ENCODE results near the gene MOCOS. TPM values are rescaled to one million over a fixed set of nuclear protein-coding genes. Genes with fewer than 3 reads are reported as not detected.

MOCOS gene
- polyA plus RNA-seq, 2 donors, result 1.2 to 4.2 TPM

DNA sequence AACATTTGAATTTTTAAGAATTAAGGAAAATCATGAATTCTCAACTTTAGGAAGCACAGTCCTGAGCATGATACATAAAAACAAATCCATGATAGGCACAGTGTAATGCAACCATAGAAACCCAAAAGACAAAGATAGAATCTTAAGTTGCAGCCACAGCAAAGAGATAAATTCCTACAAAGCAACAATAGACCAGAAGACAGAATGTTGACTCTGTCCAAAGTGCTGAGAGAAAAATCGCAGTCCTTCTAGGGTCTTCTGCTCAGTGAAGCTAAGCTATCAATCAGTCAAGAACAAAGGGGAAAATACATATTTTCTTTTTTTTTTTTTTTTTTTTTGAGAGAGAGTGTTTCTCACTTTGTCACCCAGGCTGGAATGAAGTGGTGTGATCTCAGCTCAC is 88.3 kb downstream of the MOCOS start:
- Histone ChIP-seq H3K27me3 (ENCODE audit: control insufficient read depth in 1 of 2, insufficient read depth in 2 of 2, low read length in 2 of 2) (no peaks in the 10 kb centered on the region), H3K4me1 (ENCODE audit: control insufficient read depth in 2 of 2, insufficient read depth in 2 of 2, low read length in 1 of 2) (no peaks in the 10 kb centered on the region), H3K4me3 (ENCODE audit: low read depth in 1 of 2, low read length in 2 of 2) (no peak overlapping the region), H3K27ac (ENCODE audit: low read depth in 2 of 2, low read length in 1 of 2) (no peak overlapping the region), H3K9me3 (ENCODE audit: control insufficient read depth in 2 of 2, insufficient read depth in 1 of 2, low read depth in 1 of 2, low read length in 1 of 2) (no peaks in the 10 kb centered on the region), H3K36me3 (ENCODE audit: control insufficient read depth in 2 of 2, insufficient read depth in 2 of 2, low read length in 1 of 2) (no peaks in the 10 kb centered on the region)
- WGBS, 2 donors, result 84 to 86% methylated on average over 1 of the region's 1 CpG

DNA sequence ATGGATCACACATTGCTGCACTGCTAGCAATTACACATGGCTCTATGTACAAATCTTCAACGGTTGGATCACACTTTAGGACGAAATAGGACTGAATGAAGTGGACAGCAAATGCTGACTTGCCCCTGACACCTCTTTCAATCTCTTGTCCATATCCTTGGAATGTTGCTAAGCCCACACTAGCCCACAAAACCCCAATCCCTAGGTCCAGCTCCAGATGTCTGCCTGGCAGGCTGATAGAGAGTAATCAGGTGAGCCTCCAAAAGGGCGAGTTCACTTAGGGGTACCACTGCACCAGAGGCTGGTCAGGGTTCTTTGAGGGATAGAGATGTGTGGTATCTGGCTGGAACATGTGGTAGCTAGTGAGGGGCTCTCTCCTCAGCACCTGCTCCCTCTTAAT is 91.7 kb downstream of the MOCOS start:
- no peaks in the 10 kb centered on the region for H3K36me3 ChIP-seq (ENCODE audit: control insufficient read depth in 2 of 2, insufficient read depth in 2 of 2, low read length in 1 of 2)
- H3K9me3 ChIP-seq (ENCODE audit: control insufficient read depth in 2 of 2, insufficient read depth in 1 of 2, low read depth in 1 of 2, low read length in 1 of 2), result no peaks in the 10 kb centered on the region
- H3K4me3 ChIP-seq (ENCODE audit: low read depth in 1 of 2, low read length in 2 of 2), result no peak overlapping the region
- H3K27ac ChIP-seq (ENCODE audit: low read depth in 2 of 2, low read length in 1 of 2), result no peak overlapping the region
- no peaks in the 10 kb centered on the region for H3K4me1 ChIP-seq (ENCODE audit: control insufficient read depth in 2 of 2, insufficient read depth in 2 of 2, low read length in 1 of 2)
- WGBS, 2 donors, result 65 to 74% methylated on average over 3 of the region's 3 CpGs
- no peaks in the 10 kb centered on the region for H3K27me3 ChIP-seq (ENCODE audit: control insufficient read depth in 1 of 2, insufficient read depth in 2 of 2, low read length in 2 of 2)

DNA sequence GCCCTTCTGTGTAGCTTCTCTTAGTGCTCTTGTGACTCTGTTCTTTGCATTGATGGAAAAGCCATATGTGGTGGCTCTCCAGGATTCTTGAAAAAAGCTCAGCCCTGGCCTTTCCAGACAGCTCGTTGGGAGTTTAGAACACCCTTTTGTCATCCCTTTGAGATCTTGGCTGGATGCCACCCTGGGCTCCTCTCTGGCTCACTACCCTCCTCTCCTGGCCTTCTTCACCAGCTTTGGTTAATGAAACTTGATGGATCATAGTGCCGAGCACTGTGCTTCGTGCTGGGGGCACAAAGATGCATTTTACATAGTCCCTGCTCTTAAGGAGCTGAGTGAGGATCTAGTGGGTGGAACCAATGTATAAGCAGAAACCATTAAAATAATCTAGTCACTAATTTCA is 94.6 kb downstream of the MOCOS start:
- Histone ChIP-seq H3K27me3 (ENCODE audit: control insufficient read depth in 1 of 2, insufficient read depth in 2 of 2, low read length in 2 of 2) (no peaks in the 10 kb centered on the region), H3K27ac (ENCODE audit: low read depth in 2 of 2, low read length in 1 of 2) (no peak overlapping the region), H3K4me1 (ENCODE audit: control insufficient read depth in 2 of 2, insufficient read depth in 2 of 2, low read length in 1 of 2) (no peaks in the 10 kb centered on the region), H3K36me3 (ENCODE audit: control insufficient read depth in 2 of 2, insufficient read depth in 2 of 2, low read length in 1 of 2) (no peaks in the 10 kb centered on the region), H3K9me3 (ENCODE audit: control insufficient read depth in 2 of 2, insufficient read depth in 1 of 2, low read depth in 1 of 2, low read length in 1 of 2) (no peaks in the 10 kb centered on the region), H3K4me3 (ENCODE audit: low read depth in 1 of 2, low read length in 2 of 2) (no peak overlapping the region)
- 49 to 53% methylated on average over 3 of the region's 3 CpGs for WGBS, 2 donors

DNA sequence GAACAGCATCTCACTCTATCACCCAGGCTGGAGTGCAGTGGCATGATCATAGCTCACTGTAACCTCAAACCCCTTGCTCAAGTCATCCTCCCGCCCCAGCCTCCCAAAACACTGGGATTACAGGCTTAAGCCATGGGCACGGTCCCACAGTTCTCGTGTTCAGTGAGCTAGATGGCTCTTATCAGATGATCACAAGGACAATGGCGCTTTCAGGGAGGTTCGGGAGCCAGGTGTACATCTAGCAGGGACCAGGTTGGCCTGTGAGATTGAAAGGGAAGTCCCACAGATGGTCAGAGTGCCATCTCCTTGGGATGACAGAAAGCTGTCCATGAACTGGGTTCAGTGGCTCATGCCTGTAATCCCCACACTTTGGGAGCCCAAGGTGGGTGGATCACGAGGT is 96.2 kb downstream of the MOCOS start:
- WGBS, 2 donors, result 72 to 77% methylated on average over 6 of the region's 6 CpGs
- Histone ChIP-seq H3K27ac (ENCODE audit: low read depth in 2 of 2, low read length in 1 of 2) (no peak overlapping the region), H3K27me3 (ENCODE audit: control insufficient read depth in 1 of 2, insufficient read depth in 2 of 2, low read length in 2 of 2) (no peaks in the 10 kb centered on the region), H3K4me1 (ENCODE audit: control insufficient read depth in 2 of 2, insufficient read depth in 2 of 2, low read length in 1 of 2) (no peaks in the 10 kb centered on the region), H3K36me3 (ENCODE audit: control insufficient read depth in 2 of 2, insufficient read depth in 2 of 2, low read length in 1 of 2) (no peaks in the 10 kb centered on the region), H3K9me3 (ENCODE audit: control insufficient read depth in 2 of 2, insufficient read depth in 1 of 2, low read depth in 1 of 2, low read length in 1 of 2) (no peaks in the 10 kb centered on the region), H3K4me3 (ENCODE audit: low read depth in 1 of 2, low read length in 2 of 2) (no peak overlapping the region)

DNA sequence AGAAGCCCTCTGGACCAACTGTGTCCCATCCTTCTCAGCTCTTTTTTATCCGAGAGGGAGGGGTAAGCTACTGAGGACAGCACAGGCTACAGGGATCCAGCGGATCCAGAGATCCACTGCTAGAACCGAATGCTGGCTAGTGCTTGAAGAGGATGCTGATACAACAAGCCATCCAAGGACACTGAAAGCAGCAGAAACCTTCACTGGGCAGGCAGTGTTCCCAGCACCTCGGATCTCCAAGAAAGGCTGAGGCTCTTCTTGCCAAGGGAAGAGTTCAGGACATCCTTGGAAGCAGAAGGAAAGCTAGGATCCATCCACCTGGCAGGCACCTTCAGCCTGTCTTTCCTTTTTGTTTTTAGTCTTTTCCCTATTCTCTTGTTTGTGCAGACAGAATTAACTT is 97.0 kb downstream of the MOCOS start:
- Histone ChIP-seq H3K4me1 (ENCODE audit: control insufficient read depth in 2 of 2, insufficient read depth in 2 of 2, low read length in 1 of 2) (no peaks in the 10 kb centered on the region), H3K4me3 (ENCODE audit: low read depth in 1 of 2, low read length in 2 of 2) (no peak overlapping the region), H3K9me3 (ENCODE audit: control insufficient read depth in 2 of 2, insufficient read depth in 1 of 2, low read depth in 1 of 2, low read length in 1 of 2) (no peaks in the 10 kb centered on the region), H3K27me3 (ENCODE audit: control insufficient read depth in 1 of 2, insufficient read depth in 2 of 2, low read length in 2 of 2) (no peaks in the 10 kb centered on the region), H3K27ac (ENCODE audit: low read depth in 2 of 2, low read length in 1 of 2) (no peak overlapping the region), H3K36me3 (ENCODE audit: control insufficient read depth in 2 of 2, insufficient read depth in 2 of 2, low read length in 1 of 2) (no peaks in the 10 kb centered on the region)
- 61 to 76% methylated on average over 4 of the region's 4 CpGs for WGBS, 2 donors

DNA sequence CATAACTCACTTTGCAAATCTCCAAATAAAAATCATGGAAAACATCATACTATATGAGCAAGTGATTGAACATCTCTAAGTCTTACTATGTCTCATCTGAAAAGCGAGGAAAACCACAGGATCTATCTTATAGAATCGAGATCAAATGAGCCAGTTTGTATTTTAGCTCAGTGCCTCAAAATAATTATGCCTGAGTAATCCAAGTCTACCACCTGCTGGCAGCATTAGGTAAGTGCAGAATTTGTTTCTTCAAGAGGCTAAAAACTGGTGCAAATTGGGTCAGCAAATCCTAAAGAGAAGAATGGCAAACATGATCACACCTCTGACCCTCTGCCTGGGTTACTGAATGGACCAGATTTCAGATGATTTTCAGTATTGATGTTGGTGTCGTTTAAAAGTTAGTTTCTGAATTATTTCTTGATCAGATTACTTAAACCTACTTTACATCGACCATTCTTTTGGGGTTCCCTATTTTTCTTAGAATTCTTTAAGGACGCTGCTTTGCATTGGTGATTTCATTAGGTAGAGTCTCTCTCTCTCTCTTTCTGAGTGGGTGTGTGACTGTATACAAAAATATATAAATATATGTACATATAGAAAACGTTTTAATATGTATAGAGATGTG is 97.5 kb downstream of the MOCOS start:
- no peaks in the 10 kb centered on the region for H3K36me3 ChIP-seq (ENCODE audit: control insufficient read depth in 2 of 2, insufficient read depth in 2 of 2, low read length in 1 of 2)
- WGBS, 2 donors, result 29% methylated on average over 6 of the region's 6 CpGs
- no peaks in the 10 kb centered on the region for H3K9me3 ChIP-seq (ENCODE audit: control insufficient read depth in 2 of 2, insufficient read depth in 1 of 2, low read depth in 1 of 2, low read length in 1 of 2)
- no peaks in the 10 kb centered on the region for H3K27me3 ChIP-seq (ENCODE audit: control insufficient read depth in 1 of 2, insufficient read depth in 2 of 2, low read length in 2 of 2)
- H3K4me3 ChIP-seq (ENCODE audit: low read depth in 1 of 2, low read length in 2 of 2), result no peak overlapping the region
- no peaks in the 10 kb centered on the region for H3K4me1 ChIP-seq (ENCODE audit: control insufficient read depth in 2 of 2, insufficient read depth in 2 of 2, low read length in 1 of 2)
- no peak overlapping the region for H3K27ac ChIP-seq (ENCODE audit: low read depth in 2 of 2, low read length in 1 of 2)

DNA sequence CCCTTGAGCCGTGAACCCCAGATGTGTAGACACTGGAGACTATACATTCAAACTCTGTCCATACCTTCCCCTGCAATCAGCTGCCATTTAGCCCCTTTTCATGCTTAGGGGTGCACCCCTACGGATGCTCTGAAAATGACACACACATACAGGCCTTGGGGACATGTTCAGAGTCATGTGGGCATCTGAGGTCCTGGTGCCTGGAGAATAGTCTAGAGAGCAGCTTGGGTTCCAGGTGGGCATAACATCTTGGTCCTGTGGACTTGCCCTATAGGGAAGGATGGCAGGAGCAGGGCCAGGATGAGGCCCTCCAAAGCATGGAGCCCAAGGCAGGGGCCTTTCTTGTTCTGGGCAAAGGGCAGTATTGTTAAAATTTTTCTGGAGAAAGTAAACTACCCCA is 100.4 kb downstream of the MOCOS start:
- no peak overlapping the region for H3K27ac ChIP-seq (ENCODE audit: low read depth in 2 of 2, low read length in 1 of 2)
- no peaks in the 10 kb centered on the region for H3K9me3 ChIP-seq (ENCODE audit: control insufficient read depth in 2 of 2, insufficient read depth in 1 of 2, low read depth in 1 of 2, low read length in 1 of 2)
- no peaks in the 10 kb centered on the region for H3K27me3 ChIP-seq (ENCODE audit: control insufficient read depth in 1 of 2, insufficient read depth in 2 of 2, low read length in 2 of 2)
- H3K36me3 ChIP-seq (ENCODE audit: control insufficient read depth in 2 of 2, insufficient read depth in 2 of 2, low read length in 1 of 2), result no peaks in the 10 kb centered on the region
- WGBS, 2 donors, result 78 to 81% methylated on average over 2 of the region's 2 CpGs
- H3K4me3 ChIP-seq (ENCODE audit: low read depth in 1 of 2, low read length in 2 of 2), result no peak overlapping the region
- no peaks in the 10 kb centered on the region for H3K4me1 ChIP-seq (ENCODE audit: control insufficient read depth in 2 of 2, insufficient read depth in 2 of 2, low read length in 1 of 2)

DNA sequence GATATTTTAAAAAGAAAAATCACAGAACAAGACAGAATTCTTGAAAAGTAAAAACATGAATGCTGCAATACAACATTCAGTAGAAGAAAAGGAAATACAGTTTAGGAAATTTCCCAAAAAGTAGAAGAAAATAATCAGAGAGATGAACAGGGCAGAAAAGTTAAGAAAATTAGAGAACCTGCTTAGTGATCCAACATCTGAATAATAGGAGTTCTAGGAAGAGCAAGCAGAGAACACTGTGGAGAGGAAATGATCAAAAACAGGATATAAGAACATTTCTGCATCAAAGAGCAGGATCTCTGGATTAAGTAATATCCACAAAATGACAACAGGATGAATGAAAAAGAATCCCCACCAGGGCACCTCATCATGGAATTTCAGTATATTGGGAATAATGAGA is 101.4 kb downstream of the MOCOS start:
- H3K36me3 ChIP-seq (ENCODE audit: control insufficient read depth in 2 of 2, insufficient read depth in 2 of 2, low read length in 1 of 2), result no peaks in the 10 kb centered on the region
- no peaks in the 10 kb centered on the region for H3K4me1 ChIP-seq (ENCODE audit: control insufficient read depth in 2 of 2, insufficient read depth in 2 of 2, low read length in 1 of 2)
- H3K4me3 ChIP-seq (ENCODE audit: low read depth in 1 of 2, low read length in 2 of 2), result no peak overlapping the region
- H3K27me3 ChIP-seq (ENCODE audit: control insufficient read depth in 1 of 2, insufficient read depth in 2 of 2, low read length in 2 of 2), result peaks cover 0 to under 1% of the 10 kb centered on the region in 2 donors
- H3K9me3 ChIP-seq (ENCODE audit: control insufficient read depth in 2 of 2, insufficient read depth in 1 of 2, low read depth in 1 of 2, low read length in 1 of 2), result no peaks in the 10 kb centered on the region
- H3K27ac ChIP-seq (ENCODE audit: low read depth in 2 of 2, low read length in 1 of 2), result no peak overlapping the region

DNA sequence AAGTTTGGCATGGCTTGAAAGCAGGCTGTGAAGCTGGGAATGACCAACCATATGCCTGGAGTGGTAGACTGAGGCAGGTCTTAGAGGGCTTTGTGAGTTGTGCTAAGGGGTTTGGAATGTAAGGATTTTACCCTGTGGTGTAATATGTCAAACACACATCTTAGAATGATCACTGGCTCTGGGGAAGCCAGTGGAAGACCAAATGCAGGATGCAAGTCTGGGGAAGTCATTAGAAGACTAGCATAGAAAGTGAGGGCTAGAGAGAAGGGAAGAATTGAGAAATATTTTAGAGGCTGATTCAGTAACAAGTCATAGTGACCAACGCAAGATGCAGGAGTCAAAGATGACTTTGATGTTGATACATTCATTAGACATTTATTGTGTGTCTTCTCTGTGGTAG is 106.7 kb downstream of the MOCOS start:
- Histone ChIP-seq H3K27me3 (ENCODE audit: control insufficient read depth in 1 of 2, insufficient read depth in 2 of 2, low read length in 2 of 2) (peaks cover 0 to 4% of the 10 kb centered on the region in 2 donors), H3K4me1 (ENCODE audit: control insufficient read depth in 2 of 2, insufficient read depth in 2 of 2, low read length in 1 of 2) (peaks cover 0 to 4% of the 10 kb centered on the region in 2 donors), H3K27ac (ENCODE audit: low read depth in 2 of 2, low read length in 1 of 2) (no peak overlapping the region), H3K9me3 (ENCODE audit: control insufficient read depth in 2 of 2, insufficient read depth in 1 of 2, low read depth in 1 of 2, low read length in 1 of 2) (no peaks in the 10 kb centered on the region), H3K4me3 (ENCODE audit: low read depth in 1 of 2, low read length in 2 of 2) (no peak overlapping the region), H3K36me3 (ENCODE audit: control insufficient read depth in 2 of 2, insufficient read depth in 2 of 2, low read length in 1 of 2) (no peaks in the 10 kb centered on the region)
- 69 to 85% methylated on average over 1 of the region's 1 CpG for WGBS, 2 donors

DNA sequence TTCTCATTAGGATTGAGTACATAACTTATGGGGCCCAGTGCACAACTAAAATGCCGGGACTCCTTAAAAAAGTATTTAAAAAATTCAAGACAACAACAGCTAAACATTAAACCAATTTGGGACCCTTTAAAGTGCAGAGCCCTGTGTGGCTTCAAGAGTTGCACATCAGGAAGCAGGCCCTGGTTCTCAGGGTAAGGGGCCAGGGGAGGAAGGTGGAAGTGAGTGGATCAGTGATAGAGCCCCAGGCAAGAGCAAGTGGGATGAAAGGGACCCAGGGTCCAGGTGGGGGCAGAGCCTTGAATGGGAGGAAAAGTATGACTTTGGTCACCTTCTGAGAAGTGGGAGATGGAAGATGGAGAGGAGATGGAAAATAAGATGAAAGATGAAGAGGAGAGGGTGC is 107.9 kb downstream of the MOCOS start:
- H3K9me3 ChIP-seq (ENCODE audit: control insufficient read depth in 2 of 2, insufficient read depth in 1 of 2, low read depth in 1 of 2, low read length in 1 of 2), result no peaks in the 10 kb centered on the region
- H3K4me3 ChIP-seq (ENCODE audit: low read depth in 1 of 2, low read length in 2 of 2), result no peak overlapping the region
- no peaks in the 10 kb centered on the region for H3K36me3 ChIP-seq (ENCODE audit: control insufficient read depth in 2 of 2, insufficient read depth in 2 of 2, low read length in 1 of 2)
- no peak overlapping the region for H3K27ac ChIP-seq (ENCODE audit: low read depth in 2 of 2, low read length in 1 of 2)
- WGBS, 2 donors, result 94% methylated on average over 1 of the region's 1 CpG
- H3K27me3 ChIP-seq (ENCODE audit: control insufficient read depth in 1 of 2, insufficient read depth in 2 of 2, low read length in 2 of 2), result peaks cover 0 to 4% of the 10 kb centered on the region in 2 donors
- peaks cover 0 to 4% of the 10 kb centered on the region in 2 donors for H3K4me1 ChIP-seq (ENCODE audit: control insufficient read depth in 2 of 2, insufficient read depth in 2 of 2, low read length in 1 of 2)

Measured in esophagus (tissue), 2 donors.